Caco-2 (cell line): ENCODE data around the gene FAP. TPM values are rescaled to one million over a fixed set of nuclear protein-coding genes. Genes with fewer than 3 reads are reported as not detected.

Experiments
- BruUV-seq: library from RNA; stranded (reverse); fragments of 400-500 nt; replicated peaks from 2 replicates; lab custom pipeline; 2021; lab: Mats Ljungman, UMichigan
- CTCF ChIA-PET: fragments of 300-600 bp; sonication (Branson Sonifier 250); formaldehyde crosslinking; loops from one replicate; lab custom pipeline; 2022; ENCODE audit warnings: antibody characterized with exemption; lab: Charles Lee
- POLR2A ChIA-PET: fragments of 300-600 bp; sonication (Branson Sonifier 250); formaldehyde crosslinking; loops from one replicate; lab custom pipeline; 2022; ENCODE audit warnings: antibody characterized with exemption; lab: Charles Lee
- DNase-seq, 2 experiments: peaks; one replicate each; pipeline versions ENCODE4 v3.0.0 to v3.0.0-alpha.2; 2020 to 2022
- H3K27me3 ChIP-seq: replicated peaks from 2 replicates; pipeline ENCODE4 v1.6.0; 2011; ENCODE audit warnings: low read length; ENCODE audit not compliant: control insufficient read depth, insufficient read depth
- H3K36me3 ChIP-seq: 2 replicates; pipeline ENCODE4 v1.5.1; 2011; ENCODE audit warnings: low read length; ENCODE audit not compliant: control insufficient read depth, insufficient read depth
- H3K4me1 ChIP-seq: fragments of 250-450 bp; sonication (Bioruptor Pico); 2 replicates; pipeline ENCODE4 v1.5.1; 2020; ENCODE audit warnings: mild to moderate bottlenecking
- H3K4me3 ChIP-seq: 2 replicates; pipeline ENCODE4 v1.5.1; 2011; ENCODE audit warnings: low read depth, mild to moderate bottlenecking, control low read depth, low read length
- H3K9me3 ChIP-seq: fragments of 250-450 bp; sonication (Bioruptor Pico); 2 replicates; pipeline ENCODE4 v1.5.1; 2020; ENCODE audit warnings: mild to moderate bottlenecking, moderate library complexity
- H3K27ac Mint-ChIP-seq: one replicate; pipeline ENCODE4 v1.8.0; 2022; ENCODE audit warnings: mixed read lengths; ENCODE audit not compliant: unreplicated experiment
- H3K27me3 Mint-ChIP-seq: one replicate; pipeline ENCODE4 v1.8.0; 2022; ENCODE audit warnings: mixed read lengths; ENCODE audit not compliant: insufficient read depth, unreplicated experiment
- H3K36me3 Mint-ChIP-seq: one replicate; pipeline ENCODE4 v1.8.0; 2022; ENCODE audit warnings: mild to moderate bottlenecking, mixed read lengths; ENCODE audit not compliant: insufficient read depth, unreplicated experiment
- H3K4me1 Mint-ChIP-seq: one replicate; pipeline ENCODE4 v1.8.0; 2022; ENCODE audit warnings: low read depth, mixed read lengths; ENCODE audit not compliant: unreplicated experiment
- H3K4me3 Mint-ChIP-seq: one replicate; pipeline ENCODE4 v1.8.0; 2022; ENCODE audit warnings: mild to moderate bottlenecking, moderate library complexity, mixed read lengths; ENCODE audit not compliant: unreplicated experiment
- H3K9me3 Mint-ChIP-seq: one replicate; pipeline ENCODE4 v1.8.0; 2022; ENCODE audit warnings: mixed read lengths; ENCODE audit not compliant: unreplicated experiment
- intact Hi-C: fragments of 100-400 bp; cut with micrococcal nuclease; formaldehyde crosslinking; loops from one replicate; pipeline ENCODE4 v1.10.0; 2022; ENCODE audit not compliant: unreplicated experiment
- total RNA-seq: library from RNA; stranded (reverse); gene quantifications from 2 replicates; pipeline ENCODE4 v1.2.3, GENCODE V29; 2022
- TF ChIP-seq, protein P1 (sequence below), 2 experiments: fragments of 200-600 bp in 1 of 2; IDR thresholded peaks; 1 replicate in 1 of 2; 2 replicates in 1 of 2; pipeline versions ENCODE4 v1.5.1 to v1.8.0; 2011 to 2022; ENCODE audit warnings: antibody characterized with exemption in 1 of 2, control low read depth in 1 of 2, inconsistent platforms in 1 of 2, low read depth in 1 of 2, low read length in 1 of 2, mild to moderate bottlenecking in 1 of 2, moderate library complexity in 1 of 2; ENCODE audit not compliant: insufficient read depth in 1 of 2, severe bottlenecking in 1 of 2, unreplicated experiment in 1 of 2

FAP gene
- total RNA-seq, 1 experiment from 2014 or later: not detected

DNA sequence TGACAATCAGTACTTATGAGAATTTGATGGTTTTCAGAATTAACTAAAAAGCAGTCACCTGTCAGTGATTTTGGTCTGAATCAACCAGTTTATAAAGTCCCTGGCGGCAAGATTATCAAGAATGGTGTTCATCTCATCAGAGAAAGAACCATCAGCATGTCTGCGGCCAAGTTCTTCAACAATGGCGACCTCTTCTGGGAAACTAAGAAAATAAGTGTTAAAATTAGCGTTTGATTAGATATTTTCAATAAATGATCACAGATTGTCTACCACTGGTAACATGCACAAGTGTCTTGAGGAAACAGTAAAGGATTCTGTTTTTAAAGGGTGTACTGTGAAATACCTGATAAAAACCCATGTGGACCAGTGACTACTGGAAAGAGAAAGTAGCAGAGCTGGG lies 99.3 kb downstream of the FAP start:
- Histone ChIP-seq H3K4me3 (no peak overlapping the region), H3K9me3 (no peaks in the 10 kb centered on the region), H3K4me1 (no peaks in the 10 kb centered on the region), H3K27me3 (no peaks in the 10 kb centered on the region), H3K36me3 (no peaks in the 10 kb centered on the region)
- intact Hi-C loops: no loop called here
- no peak for DNase-seq
- no peak overlapping the region for H3K4me3 Mint-ChIP-seq
- peaks cover 17% of the 10 kb centered on the region for H3K27me3 Mint-ChIP-seq
- BruUV-seq: no TSS peak
- ChIA-PET CTCF (no interaction called here), POLR2A (no interaction called here)
- TF ChIP-seq, protein P1, sequence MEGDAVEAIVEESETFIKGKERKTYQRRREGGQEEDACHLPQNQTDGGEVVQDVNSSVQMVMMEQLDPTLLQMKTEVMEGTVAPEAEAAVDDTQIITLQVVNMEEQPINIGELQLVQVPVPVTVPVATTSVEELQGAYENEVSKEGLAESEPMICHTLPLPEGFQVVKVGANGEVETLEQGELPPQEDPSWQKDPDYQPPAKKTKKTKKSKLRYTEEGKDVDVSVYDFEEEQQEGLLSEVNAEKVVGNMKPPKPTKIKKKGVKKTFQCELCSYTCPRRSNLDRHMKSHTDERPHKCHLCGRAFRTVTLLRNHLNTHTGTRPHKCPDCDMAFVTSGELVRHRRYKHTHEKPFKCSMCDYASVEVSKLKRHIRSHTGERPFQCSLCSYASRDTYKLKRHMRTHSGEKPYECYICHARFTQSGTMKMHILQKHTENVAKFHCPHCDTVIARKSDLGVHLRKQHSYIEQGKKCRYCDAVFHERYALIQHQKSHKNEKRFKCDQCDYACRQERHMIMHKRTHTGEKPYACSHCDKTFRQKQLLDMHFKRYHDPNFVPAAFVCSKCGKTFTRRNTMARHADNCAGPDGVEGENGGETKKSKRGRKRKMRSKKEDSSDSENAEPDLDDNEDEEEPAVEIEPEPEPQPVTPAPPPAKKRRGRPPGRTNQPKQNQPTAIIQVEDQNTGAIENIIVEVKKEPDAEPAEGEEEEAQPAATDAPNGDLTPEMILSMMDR (IDR thresholded peaks at IDR 0.05; ENCODE audit: insufficient read depth in 1 of 2, low read depth in 1 of 2, low read length in 1 of 2, severe bottlenecking in 1 of 2, unreplicated experiment in 1 of 2): peak; percentile 11 to 21
- no peaks in the 10 kb centered on the region for H3K9me3 Mint-ChIP-seq
- H3K36me3 Mint-ChIP-seq: no peaks in the 10 kb centered on the region
- H3K4me1 Mint-ChIP-seq: no peaks in the 10 kb centered on the region
- no peak overlapping the region for H3K27ac Mint-ChIP-seq

DNA sequence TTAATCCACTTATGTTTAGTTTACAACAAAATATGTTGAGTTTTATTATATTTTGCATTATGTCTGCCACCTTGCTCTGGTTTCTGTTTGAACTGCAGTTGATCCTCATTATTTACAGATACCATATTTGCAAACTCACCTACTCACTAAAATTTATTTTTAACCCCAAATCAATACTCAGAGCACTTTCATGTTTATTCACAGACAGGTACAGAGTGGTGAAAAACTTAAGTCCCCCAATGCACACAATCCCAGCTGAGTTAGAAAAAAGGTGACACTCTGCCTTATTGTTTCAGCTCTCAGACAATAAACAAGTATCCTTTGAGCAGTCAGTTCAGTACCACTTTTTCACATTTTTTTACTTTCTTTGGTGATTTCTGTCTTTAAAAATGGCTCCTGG lies 104.9 kb downstream of the FAP start:
- Histone ChIP-seq H3K4me1 (no peaks in the 10 kb centered on the region), H3K4me3 (no peak overlapping the region), H3K27me3 (no peaks in the 10 kb centered on the region), H3K36me3 (no peaks in the 10 kb centered on the region), H3K9me3 (no peaks in the 10 kb centered on the region)
- POLR2A ChIA-PET: no interaction called here
- CTCF ChIA-PET: no interaction called here
- Mint-ChIP-seq H3K27me3 (no peaks in the 10 kb centered on the region), H3K9me3 (no peaks in the 10 kb centered on the region), H3K36me3 (no peaks in the 10 kb centered on the region), H3K27ac (no peak overlapping the region), H3K4me3 (no peak overlapping the region), H3K4me1 (no peaks in the 10 kb centered on the region)
- BruUV-seq: no TSS peak
- TF ChIP-seq, protein P1 (IDR thresholded peaks at IDR 0.05; ENCODE audit: insufficient read depth in 1 of 2, low read depth in 1 of 2, low read length in 1 of 2, severe bottlenecking in 1 of 2, unreplicated experiment in 1 of 2): no peak
- DNase-seq: no peak
- intact Hi-C loops: no loop called here

DNA sequence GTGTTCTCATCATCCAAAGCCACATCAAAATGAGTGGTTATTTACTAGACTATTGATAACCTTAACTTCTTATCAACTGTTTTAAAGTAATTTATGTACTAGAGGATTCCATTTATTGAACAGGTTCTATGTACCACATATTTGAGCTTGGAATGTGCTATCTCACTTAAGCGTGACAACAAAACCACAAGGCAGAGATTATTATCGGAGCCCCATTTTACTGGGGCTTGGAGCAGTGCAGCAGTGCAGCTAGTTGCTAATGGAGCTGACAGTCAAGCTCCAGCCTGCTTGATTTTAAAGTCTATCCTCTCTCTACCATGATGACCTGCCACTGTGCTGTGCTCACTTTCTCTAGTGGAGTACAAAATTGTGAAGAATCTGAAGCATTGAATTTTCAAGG lies 115.8 kb downstream of the FAP start:
- Histone ChIP-seq H3K4me3 (no peak overlapping the region), H3K9me3 (peaks cover 7% of the 10 kb centered on the region; the same call in 1 of the 2 replicates), H3K4me1 (peaks cover 15% of the 10 kb centered on the region), H3K27me3 (no peaks in the 10 kb centered on the region; the same call in 1 of the 2 replicates), H3K36me3 (no peaks in the 10 kb centered on the region)
- POLR2A ChIA-PET: no interaction called here
- Mint-ChIP-seq H3K27me3 (no peaks in the 10 kb centered on the region), H3K36me3 (no peaks in the 10 kb centered on the region), H3K4me1 (peaks cover 18% of the 10 kb centered on the region), H3K4me3 (no peak overlapping the region), H3K9me3 (no peaks in the 10 kb centered on the region), H3K27ac (no peak overlapping the region)
- DNase-seq: no peak
- TF ChIP-seq, protein P1 (IDR thresholded peaks at IDR 0.05; ENCODE audit: insufficient read depth in 1 of 2, low read depth in 1 of 2, low read length in 1 of 2, severe bottlenecking in 1 of 2, unreplicated experiment in 1 of 2): no peak
- BruUV-seq: no TSS peak
- CTCF ChIA-PET: no interaction called here
- intact Hi-C loops: no loop called here
